Measurements from ENCODE around the gene ARNT2. TPM values are rescaled to one million over a fixed set of nuclear protein-coding genes. Genes with fewer than 3 reads are reported as not detected.

Gene ARNT2
- total RNA-seq, 1 experiment from 2014 or later, result 3.6 TPM

DNA sequence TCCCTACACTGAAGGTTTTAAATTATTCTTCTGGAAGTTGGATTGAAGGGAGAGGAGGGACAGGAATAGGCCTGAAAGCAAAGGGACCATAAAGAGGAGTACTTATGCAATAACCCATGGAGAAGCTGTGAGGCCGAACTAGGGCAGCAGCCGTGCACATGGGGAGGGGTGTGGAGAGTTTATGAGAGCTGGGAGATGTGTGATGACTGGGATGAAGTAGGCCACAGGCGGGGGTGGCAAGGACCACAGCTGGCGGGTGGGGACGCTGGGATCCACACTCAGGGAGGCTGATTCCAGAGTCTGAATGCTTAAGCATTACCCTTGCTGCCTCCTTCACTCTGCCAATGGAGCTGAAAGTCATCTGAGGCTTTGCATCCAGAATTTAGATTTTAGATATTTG is 123.8 kb downstream of the ARNT2 start:
- Mint-ChIP-seq H3K4me3 (ENCODE audit: low read depth, unreplicated experiment) (no peak overlapping the region), H3K4me1 (ENCODE audit: low read depth, unreplicated experiment) (no peaks in the 10 kb centered on the region), H3K27ac (ENCODE audit: unreplicated experiment) (no peak overlapping the region), H3K36me3 (ENCODE audit: insufficient read depth, unreplicated experiment) (no peaks in the 10 kb centered on the region), H3K27me3 (ENCODE audit: unreplicated experiment) (peaks cover 52% of the 10 kb centered on the region), H3K9me3 (ENCODE audit: low read depth, unreplicated experiment) (peaks cover 4% of the 10 kb centered on the region)
- DNase-seq, result no peak
- no TSS peak for BruUV-seq (replicated peaks)
- TF ChIP-seq CTCF (IDR thresholded peaks at IDR 0.05; ENCODE audit: unreplicated experiment), result no peak
- intact Hi-C loops (cut with micrococcal nuclease; ENCODE audit: unreplicated experiment), result no loop called here
- CTCF ChIA-PET, result interaction anchor here (0.9 kb wide), 1 partner anchor 15 kb away, joined by 3 read pairs; no protein-coding TSS in a partner anchor

DNA sequence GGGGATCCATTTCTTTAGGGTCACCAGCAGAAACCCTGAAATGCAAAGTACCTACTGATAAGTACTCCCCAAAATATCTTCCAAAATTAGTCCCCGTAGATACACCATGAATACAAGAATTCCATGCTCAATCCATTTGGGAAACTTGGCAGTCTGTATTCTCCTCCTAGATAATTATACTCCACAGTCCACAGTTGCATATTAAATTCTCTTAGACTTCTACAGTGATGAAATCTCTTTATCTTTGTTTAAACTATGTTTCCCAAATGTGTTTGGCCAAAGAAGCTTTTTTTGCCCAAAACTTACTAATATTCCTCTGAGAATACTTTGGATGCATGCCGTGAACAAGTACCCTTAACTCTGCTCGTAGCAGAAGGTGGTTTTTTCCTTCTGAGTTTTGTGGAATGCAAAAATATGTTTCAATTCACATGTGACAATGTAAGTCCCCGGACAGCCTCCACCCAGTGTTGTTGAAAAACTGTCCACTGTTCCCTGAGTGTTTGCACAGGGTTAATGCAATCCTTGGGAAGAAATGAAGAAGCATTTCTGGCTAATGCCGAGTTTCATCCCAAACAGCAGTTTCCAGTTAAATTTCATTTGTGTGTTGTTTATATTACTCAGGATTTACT is 126.7 kb downstream of the ARNT2 start:
- CTCF ChIA-PET, result no interaction called here
- H3K4me1 Mint-ChIP-seq (ENCODE audit: low read depth, unreplicated experiment), result no peaks in the 10 kb centered on the region
- no peak overlapping the region for H3K4me3 Mint-ChIP-seq (ENCODE audit: low read depth, unreplicated experiment)
- H3K27ac Mint-ChIP-seq (ENCODE audit: unreplicated experiment), result no peak overlapping the region
- no peaks in the 10 kb centered on the region for H3K36me3 Mint-ChIP-seq (ENCODE audit: insufficient read depth, unreplicated experiment)
- intact Hi-C loops (cut with micrococcal nuclease; ENCODE audit: unreplicated experiment), result no loop called here
- H3K27me3 Mint-ChIP-seq (ENCODE audit: unreplicated experiment), result peaks cover 76% of the 10 kb centered on the region
- no peak for TF ChIP-seq CTCF (IDR thresholded peaks at IDR 0.05; ENCODE audit: unreplicated experiment)
- no peak for DNase-seq
- peaks cover 14% of the 10 kb centered on the region for H3K9me3 Mint-ChIP-seq (ENCODE audit: low read depth, unreplicated experiment)
- BruUV-seq (replicated peaks), result no TSS peak

- no peak for DNase-seq
- BruUV-seq (replicated peaks), result no TSS peak
- Mint-ChIP-seq H3K27ac (ENCODE audit: unreplicated experiment) (no peak overlapping the region), H3K36me3 (ENCODE audit: insufficient read depth, unreplicated experiment) (no peaks in the 10 kb centered on the region), H3K9me3 (ENCODE audit: low read depth, unreplicated experiment) (peaks cover 15% of the 10 kb centered on the region), H3K4me1 (ENCODE audit: low read depth, unreplicated experiment) (no peaks in the 10 kb centered on the region), H3K4me3 (ENCODE audit: low read depth, unreplicated experiment) (no peak overlapping the region), H3K27me3 (ENCODE audit: unreplicated experiment) (peaks cover 76% of the 10 kb centered on the region)
- no peak for TF ChIP-seq CTCF (IDR thresholded peaks at IDR 0.05; ENCODE audit: unreplicated experiment)
- CTCF ChIA-PET, result interaction anchor here (1.4 kb wide), 1 partner anchor 112 kb away, joined by 3 read pairs; no protein-coding TSS in a partner anchor
- intact Hi-C loops (cut with micrococcal nuclease; ENCODE audit: unreplicated experiment), result no loop called here
These were observed 127.2 kb downstream of the ARNT2 start for GRCh38 chr15:80531388-80531787.

DNA sequence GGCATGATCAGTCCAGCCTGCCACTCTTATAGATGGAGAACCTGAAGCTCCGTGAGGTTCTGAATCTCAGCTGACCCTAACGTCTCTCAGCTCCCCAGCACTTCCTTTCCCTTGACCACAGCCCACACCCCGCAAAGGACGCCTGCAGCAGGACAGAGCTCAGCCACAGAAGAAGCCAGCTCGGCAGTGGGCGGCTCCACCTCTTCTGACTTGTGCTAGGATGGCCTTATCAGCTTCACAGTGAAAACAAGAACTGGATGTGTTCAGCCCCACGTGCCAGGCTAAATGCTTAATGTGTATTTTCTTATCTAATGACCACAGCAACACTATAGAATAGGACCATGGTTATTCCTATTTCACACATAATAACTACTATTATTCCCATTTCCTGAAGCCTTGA is 127.6 kb downstream of the ARNT2 start:
- no peak overlapping the region for H3K27ac Mint-ChIP-seq (ENCODE audit: unreplicated experiment)
- H3K9me3 Mint-ChIP-seq (ENCODE audit: low read depth, unreplicated experiment), result peaks cover 15% of the 10 kb centered on the region
- DNase-seq, result no peak
- no peaks in the 10 kb centered on the region for H3K4me1 Mint-ChIP-seq (ENCODE audit: low read depth, unreplicated experiment)
- CTCF ChIA-PET, result interaction anchor here (1.4 kb wide), 1 partner anchor 112 kb away, joined by 3 read pairs; no protein-coding TSS in a partner anchor
- no peak for TF ChIP-seq CTCF (IDR thresholded peaks at IDR 0.05; ENCODE audit: unreplicated experiment)
- peaks cover 72% of the 10 kb centered on the region for H3K27me3 Mint-ChIP-seq (ENCODE audit: unreplicated experiment)
- H3K36me3 Mint-ChIP-seq (ENCODE audit: insufficient read depth, unreplicated experiment), result no peaks in the 10 kb centered on the region
- H3K4me3 Mint-ChIP-seq (ENCODE audit: low read depth, unreplicated experiment), result no peak overlapping the region
- intact Hi-C loops (cut with micrococcal nuclease; ENCODE audit: unreplicated experiment), result no loop called here
- no TSS peak for BruUV-seq (replicated peaks)

Measured in Calu3 (cell line).